ENCODE data around the gene MSRB3.
"Not testable (repeated sequence)": the region's sequence is repeated elsewhere in the genome, so short reads cannot be mapped to it uniquely, and the experiment has no call there.

The MSRB3 gene

DNA sequence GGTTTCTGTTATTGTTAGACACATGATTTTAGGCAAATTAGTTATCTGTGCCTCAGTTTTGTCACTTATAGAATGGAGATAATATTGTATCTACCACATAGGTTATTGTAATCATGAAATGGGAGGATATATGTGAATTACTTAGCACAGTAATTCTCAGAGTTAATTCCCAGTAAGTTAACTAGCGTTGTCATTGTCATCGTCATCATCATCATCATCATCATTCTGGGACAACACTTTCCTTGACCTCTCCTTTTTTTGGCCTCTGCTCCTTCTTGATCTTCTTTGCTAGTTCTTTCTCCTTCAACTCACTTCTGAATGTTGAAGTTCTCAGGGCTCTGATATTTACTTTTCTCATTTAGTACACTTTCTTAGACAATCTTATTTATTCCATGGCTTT is 13.8 kb downstream of the MSRB3 start:
- DNase-seq: no peak

GRCh38 chr12:65293735-65294134 is 15.3 kb downstream of the MSRB3 start:
- no peak for DNase-seq

- DNase-seq: no peak
Measured at GRCh38 chr12:65294641-65295262, 16.3 kb downstream of the MSRB3 start.

DNA sequence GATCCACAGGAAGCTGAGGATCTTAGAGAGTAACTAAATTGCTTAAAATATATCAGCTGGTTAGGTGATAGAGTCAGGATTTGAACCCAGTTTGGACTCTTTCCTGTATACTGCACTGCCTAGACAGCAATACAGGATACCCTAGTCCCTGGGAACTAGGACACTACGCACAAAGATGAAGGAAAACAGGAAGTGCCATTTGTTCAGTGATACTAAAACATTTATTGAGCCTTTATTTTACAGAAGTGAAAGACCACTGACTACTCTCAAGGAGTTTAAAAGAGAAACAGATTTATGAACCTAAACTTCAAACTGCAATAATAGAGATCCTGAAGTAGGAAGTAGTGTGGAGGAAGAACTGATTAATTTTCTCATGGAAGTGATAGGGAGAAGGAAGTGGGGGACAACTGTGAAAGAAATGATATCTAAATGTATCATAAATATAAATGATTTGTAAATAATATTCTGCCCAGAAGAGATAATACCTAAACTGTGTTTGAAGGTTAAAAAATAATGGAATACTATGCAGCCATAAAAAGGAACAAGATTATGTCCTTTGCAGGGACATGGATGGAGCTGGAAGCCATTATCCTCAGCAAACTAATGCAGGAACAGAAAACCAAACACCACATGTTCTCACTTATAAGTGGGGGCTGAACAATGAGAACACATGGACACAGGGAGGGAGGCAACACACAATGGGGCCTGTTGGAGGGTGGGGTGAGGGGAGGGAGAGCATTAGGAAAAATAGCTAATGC is 18.2 kb downstream of the MSRB3 start:
- DNase-seq: no peak

DNA sequence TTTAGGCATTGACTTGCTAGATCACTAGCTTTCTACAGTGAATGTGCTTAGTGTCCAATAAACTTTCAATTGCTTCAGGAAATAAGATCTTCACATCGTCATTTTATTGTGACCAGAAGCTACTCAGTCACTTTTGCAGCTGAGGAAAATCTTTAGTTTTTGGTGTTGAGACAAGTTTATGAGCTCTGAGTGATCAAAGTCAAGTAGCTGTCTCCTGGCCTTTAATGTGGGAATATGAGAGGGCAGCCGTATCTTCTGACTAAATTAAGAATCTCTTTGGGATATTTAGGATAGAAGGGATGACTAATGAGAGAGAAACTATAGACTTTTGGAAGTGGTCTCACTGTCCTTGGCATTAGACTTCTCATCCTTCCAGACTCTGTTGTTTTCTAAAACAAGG is 21.6 kb downstream of the MSRB3 start:
- peak; percentile 16 for DNase-seq

- peak; percentile 31 for DNase-seq
Measured at GRCh38 chr12:65300679-65301349, 22.3 kb downstream of the MSRB3 start.

DNA sequence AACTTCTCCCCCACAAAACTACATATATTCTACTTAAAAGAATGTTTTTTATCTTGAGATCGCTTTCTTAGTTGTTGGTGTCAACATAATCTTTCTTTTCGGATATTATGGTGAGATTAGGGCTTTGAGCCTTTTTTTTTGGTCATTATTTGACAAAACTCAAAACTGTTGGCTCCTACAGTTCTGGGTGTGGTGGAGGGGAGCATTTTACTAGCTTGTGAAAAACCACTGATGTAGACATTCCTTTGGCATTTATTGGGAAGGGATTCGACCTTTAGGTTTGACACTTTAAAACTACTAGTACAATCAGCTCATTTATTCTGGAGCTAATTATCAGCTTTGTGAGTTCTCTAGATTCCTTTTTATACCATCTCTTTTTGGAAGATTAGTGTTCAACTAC is 24.4 kb downstream of the MSRB3 start:
- no peak for DNase-seq

GRCh38 chr12:65305346-65305950 is 27.0 kb downstream of the MSRB3 start:
- peak; percentile 11 for DNase-seq

DNA sequence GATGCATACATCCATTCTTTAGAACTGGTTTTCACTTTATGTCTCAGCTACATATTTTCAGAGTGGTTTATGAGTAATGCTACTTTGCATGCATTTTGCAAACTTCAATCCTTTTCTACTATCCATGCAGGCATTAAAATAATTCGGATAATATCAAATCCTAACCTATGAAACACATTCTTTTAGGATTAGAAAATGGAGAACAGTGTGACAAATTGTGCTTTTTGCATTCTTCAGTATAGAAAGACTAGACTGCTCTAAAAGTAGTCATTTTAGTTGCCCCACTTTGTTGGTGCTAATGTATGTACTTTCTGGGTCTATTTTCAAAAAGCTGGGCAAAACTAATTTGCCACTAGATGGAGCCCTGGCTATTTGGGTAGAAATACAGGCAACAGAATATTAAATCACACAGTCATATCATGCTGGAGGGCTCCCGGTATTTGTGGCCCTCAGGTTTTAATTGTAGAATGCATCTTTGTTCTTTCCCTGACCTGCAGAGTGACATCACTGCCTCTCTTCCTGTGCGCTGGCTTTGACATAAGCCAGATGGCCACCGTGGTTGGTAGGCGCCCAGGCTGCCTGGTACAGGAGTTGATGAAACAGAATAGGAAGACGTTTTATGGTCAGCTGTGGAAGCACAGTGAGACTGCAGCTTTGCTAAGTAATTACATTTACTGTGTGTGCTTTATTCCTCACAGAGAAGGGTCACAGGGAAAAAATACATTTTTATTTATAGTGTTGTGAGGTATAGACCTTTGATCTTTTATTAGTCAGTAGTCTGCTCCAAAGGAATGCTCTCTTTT is 28.1 kb downstream of the MSRB3 start:
- peak; percentile 74 for DNase-seq

GRCh38 chr12:65307169-65307501 is 28.7 kb downstream of the MSRB3 start:
- no peak for DNase-seq

GRCh38 chr12:65308006-65308405 is 29.5 kb downstream of the MSRB3 start:
- no peak for DNase-seq

DNA sequence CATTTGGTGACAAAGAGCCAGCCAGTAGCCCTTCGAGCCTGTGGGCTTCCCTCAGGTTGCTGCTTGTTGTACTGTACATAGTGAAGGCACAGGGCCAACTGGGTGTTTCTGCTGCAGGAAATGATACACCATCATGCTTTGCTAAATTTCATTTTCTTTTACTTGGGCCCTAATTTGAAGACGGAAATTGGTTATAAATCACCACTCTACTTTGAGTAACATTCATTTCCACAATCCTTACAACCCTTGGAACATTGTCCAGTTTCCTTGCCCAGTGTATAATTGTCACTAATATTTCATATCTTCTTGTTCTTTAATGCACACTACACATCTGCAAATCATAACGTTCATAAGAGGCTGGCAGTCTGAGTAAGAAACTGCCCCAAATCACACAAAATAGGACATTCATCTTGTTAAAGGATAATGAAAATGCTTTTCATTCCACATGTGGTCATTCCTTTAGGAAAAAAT is 30.2 kb downstream of the MSRB3 start:
- no peak for DNase-seq

DNA sequence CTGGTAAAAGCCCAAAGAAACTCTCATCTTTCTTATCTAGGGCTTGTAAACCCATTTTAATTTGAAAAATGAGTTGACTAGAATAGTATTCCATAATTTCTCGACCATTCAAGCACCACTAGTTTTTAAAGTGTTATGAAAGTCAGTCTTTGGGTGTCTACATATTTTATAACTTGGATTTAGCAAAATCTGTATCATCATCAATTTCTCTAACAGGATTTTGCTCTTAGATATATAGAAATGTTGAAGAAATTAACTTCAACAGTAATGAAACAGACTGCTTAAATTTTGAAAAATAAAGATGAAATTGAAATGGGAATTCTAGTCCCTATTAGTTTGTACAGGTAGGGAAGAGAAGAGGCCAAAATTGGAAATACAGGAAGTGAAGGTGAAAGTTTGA is 32.8 kb downstream of the MSRB3 start:
- DNase-seq: no peak

DNA sequence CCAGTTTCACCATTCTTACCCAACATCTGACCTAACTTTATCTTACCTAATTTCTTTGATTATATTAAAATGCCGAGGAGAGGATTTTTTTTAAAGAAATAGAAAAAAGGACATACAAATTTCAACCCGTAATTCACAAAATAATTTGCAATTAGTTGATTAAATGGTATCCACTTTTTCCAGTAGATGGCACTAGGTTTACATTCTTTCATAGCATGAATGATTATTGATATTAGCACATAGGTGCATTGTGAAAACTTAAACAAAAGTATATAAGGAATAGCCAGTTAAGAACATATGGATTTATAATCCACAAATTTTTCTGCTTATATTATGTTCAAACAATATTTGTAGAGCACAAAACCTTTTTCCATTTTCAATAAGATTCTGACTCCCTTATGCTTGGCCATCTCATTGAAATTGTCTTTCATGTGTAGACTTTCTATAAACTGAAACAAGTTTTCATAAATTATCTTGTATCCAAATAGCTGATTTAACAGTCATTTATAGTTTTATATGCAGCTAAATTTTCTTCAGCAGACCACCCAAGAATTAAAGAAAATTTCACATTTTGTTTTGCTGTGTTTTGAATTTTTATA is 35.3 kb downstream of the MSRB3 start:
- DNase-seq: no peak

DNA sequence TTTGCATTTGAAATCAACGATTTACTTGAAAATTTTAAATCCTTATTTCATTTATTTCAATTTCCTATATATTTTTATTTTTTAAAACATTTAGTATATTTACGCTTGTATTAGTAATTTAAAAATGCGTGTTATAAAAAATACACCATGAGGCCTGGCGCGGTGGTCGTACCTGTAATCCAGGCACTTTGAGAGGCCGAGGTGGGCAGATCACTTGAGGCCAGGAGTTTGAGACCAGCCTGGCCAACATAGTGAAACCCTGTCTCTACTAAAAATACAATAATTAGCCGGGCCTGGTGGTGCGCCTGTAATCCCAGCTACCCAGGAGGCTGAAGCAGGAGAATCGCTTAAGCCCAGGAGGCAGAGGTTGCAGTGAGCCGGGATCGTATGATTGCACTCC is 36.8 kb downstream of the MSRB3 start:
- DNase-seq: not testable (repeated sequence)

GRCh38 chr12:65318186-65318685 is 39.8 kb downstream of the MSRB3 start:
- no peak for DNase-seq

GRCh38 chr12:65319688-65320200 is 41.3 kb downstream of the MSRB3 start:
- no peak for DNase-seq

GRCh38 chr12:65323070-65323469 is 44.6 kb downstream of the MSRB3 start:
- no peak for DNase-seq

- no peak for DNase-seq
Measured at GRCh38 chr12:65324056-65324455, 45.6 kb downstream of the MSRB3 start.

- DNase-seq: no peak
Measured at GRCh38 chr12:65324551-65324950, 46.1 kb downstream of the MSRB3 start.

- DNase-seq: no peak
Measured at GRCh38 chr12:65325183-65325582, 46.7 kb downstream of the MSRB3 start.

DNA sequence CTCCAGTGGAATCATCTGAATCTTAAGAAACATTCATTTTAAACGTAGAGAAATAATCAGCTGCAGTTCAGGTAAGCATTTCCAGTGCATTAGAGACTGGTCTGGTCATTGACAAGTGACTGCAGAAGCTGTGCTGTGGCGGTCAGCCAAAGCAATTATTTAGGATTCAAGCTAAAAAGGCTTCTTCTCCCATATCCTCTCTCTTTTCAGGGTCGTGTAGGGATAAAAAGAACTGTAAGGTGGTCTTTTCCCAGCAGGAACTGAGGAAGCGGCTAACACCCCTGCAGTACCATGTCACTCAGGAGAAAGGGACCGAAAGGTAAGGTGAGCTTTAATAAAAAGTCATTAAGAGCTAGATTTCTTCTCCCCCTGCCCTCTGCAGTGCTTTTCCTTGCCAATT is 48.1 kb downstream of the MSRB3 start:
- DNase-seq: no peak
